Keratinocyte (primary cell): ENCODE data around the gene SDF4. TPM values are rescaled to one million over a fixed set of nuclear protein-coding genes. Genes with fewer than 3 reads are reported as not detected.

Experiments used
- DNase-seq: peaks from one replicate; pipeline ENCODE4 v3.0.0-alpha.2; 2011; ENCODE audit warnings: low read depth, missing footprints, low spot score
- FAIRE-seq: peaks from 2 replicates; lab custom pipeline; 2011; peaks lifted over from hg19 to GRCh38; lab: Jason Lieb, UNC
- H2AFZ ChIP-seq: 2 replicates; pipeline ENCODE4 v1.6.0; 2012; ENCODE audit warnings: low read length, control low read depth, inconsistent platforms; ENCODE audit not compliant: control insufficient read depth
- H3K27ac ChIP-seq: 2 replicates; pipeline ENCODE4 v1.5.1; 2011; ENCODE audit warnings: low read length; ENCODE audit not compliant: control insufficient read depth, insufficient read depth
- H3K27me3 ChIP-seq: 3 replicates; pipeline ENCODE4 v1.6.0; 2011; ENCODE audit warnings: low read length; ENCODE audit not compliant: control insufficient read depth, insufficient read depth; ENCODE audit errors: extremely low read depth
- H3K36me3 ChIP-seq, 2 experiments: 2 replicates in 1 of 2; 3 replicates in 1 of 2; pipeline ENCODE4 v1.5.1; 2011; ENCODE audit warnings: low read length in 2 of 2, mild to moderate bottlenecking in 1 of 2; ENCODE audit not compliant: control insufficient read depth in 2 of 2, insufficient read depth in 2 of 2; ENCODE audit errors: extremely low read depth in 1 of 2
- H3K4me1 ChIP-seq: 3 replicates; pipeline ENCODE4 v1.5.1; 2011; ENCODE audit warnings: low read length; ENCODE audit not compliant: control insufficient read depth, insufficient read depth; ENCODE audit errors: extremely low read depth
- H3K4me2 ChIP-seq: 3 replicates; pipeline ENCODE4 v1.6.0; 2011; ENCODE audit warnings: low read depth, low read length; ENCODE audit not compliant: control insufficient read depth, insufficient read depth; ENCODE audit errors: extremely low read depth
- H3K4me3 ChIP-seq, 3 experiments: fragments of 200-600 bp in 1 of 3; sonication (generic) in 1 of 3; 2 replicates in 2 of 3; 3 replicates in 1 of 3; pipeline ENCODE4 v1.5.1; 2011 to 2016; ENCODE audit warnings: low read length in 3 of 3, mild to moderate bottlenecking in 3 of 3, control low read depth in 2 of 3, inconsistent platforms in 1 of 3, low read depth in 1 of 3, mixed read lengths in 1 of 3, mixed run types in 1 of 3, moderate library complexity in 1 of 3; ENCODE audit not compliant: control insufficient read depth in 2 of 3, insufficient read depth in 2 of 3; ENCODE audit errors: extremely low read depth in 1 of 3
- H3K79me2 ChIP-seq: 2 replicates; pipeline ENCODE4 v1.6.0; 2012; ENCODE audit warnings: low read length; ENCODE audit not compliant: control insufficient read depth, insufficient read depth
- H3K9ac ChIP-seq: 3 replicates; pipeline ENCODE4 v1.6.0; 2011; ENCODE audit warnings: low read length; ENCODE audit not compliant: control insufficient read depth, insufficient read depth; ENCODE audit errors: extremely low read depth
- H3K9me1 ChIP-seq: 3 replicates; pipeline ENCODE4 v1.6.0; 2011; ENCODE audit warnings: low read length; ENCODE audit not compliant: control insufficient read depth, insufficient read depth; ENCODE audit errors: extremely low read depth
- H3K9me3 ChIP-seq: 2 replicates; pipeline ENCODE4 v1.5.1; 2012; ENCODE audit warnings: low read depth, low read length; ENCODE audit not compliant: control insufficient read depth
- H4K20me1 ChIP-seq: 3 replicates; pipeline ENCODE4 v1.6.0; 2011; ENCODE audit warnings: low read length; ENCODE audit not compliant: control insufficient read depth, insufficient read depth; ENCODE audit errors: extremely low read depth
- CTCF ChIP-seq, 3 experiments: IDR thresholded peaks in 1 of 3; conservative IDR thresholded peaks in 1 of 3; optimal IDR thresholded peaks in 1 of 3; 2 replicates in 2 of 3; 3 replicates in 1 of 3; pipeline versions ENCODE3 to v1.5.1; 2011; ENCODE audit warnings: low read length in 3 of 3, mild to moderate bottlenecking in 3 of 3, moderate library complexity in 2 of 3, control low read depth in 1 of 3, inconsistent platforms in 1 of 3; ENCODE audit not compliant: insufficient read depth in 2 of 3; ENCODE audit errors: extremely low read depth in 1 of 3
- EZH2 ChIP-seq: IDR thresholded peaks from one replicate; pipeline ENCODE4 v1.6.1; 2012; ENCODE audit warnings: inconsistent platforms, mild to moderate bottlenecking, low read length, moderate library complexity
- dilution Hi-C: fragments of 300-500 bp; cut with MboI; formaldehyde crosslinking; loops from one replicate; pipeline ENCODE4 v1.7.0; 2020; ENCODE audit warnings: low sequenced_read_pairs; ENCODE audit not compliant: extremely low pct_ligation_motif_present
- polyA plus RNA-seq, 5 experiments: library from polyadenylated mRNA; depleted of rRNA in 3 of 5; stranded (reverse) in 3 of 5; stranded (forward) in 1 of 5; unstranded in 1 of 5; fragments of >200 nt; gene quantifications; 1 replicate in 1 of 5; 2 replicates in 3 of 5; 3 replicates in 1 of 5; pipeline versions ENCODE4 v1.2.1 to v1.2.3, GENCODE V29; 2011 to 2012; ENCODE audit warnings: missing spikeins in 2 of 5, low read depth in 1 of 5, low replicate concordance in 1 of 5

SDF4 gene
- polyA plus RNA-seq, 1 donor (not counting 4 experiments of a cell fraction or from before 2014, with no cell fraction given), result 66.3 TPM

- Histone ChIP-seq H3K4me3 (no peak overlapping the region), H4K20me1 (peaks cover 21% of the 10 kb centered on the region), H3K27ac (peak overlapping the region; percentile 47), H2AFZ (no peak overlapping the region), H3K4me1 (peaks cover 31% of the 10 kb centered on the region), H3K9me1 (peaks cover 7% of the 10 kb centered on the region), H3K9ac (peak overlapping the region; percentile 37), H3K79me2 (peaks cover 65% of the 10 kb centered on the region), H3K9me3 (no peaks in the 10 kb centered on the region), H3K27me3 (no peaks in the 10 kb centered on the region), H3K36me3 (peaks cover 15 to 16% of the 10 kb centered on the region in 2 experiments), H3K4me2 (peak overlapping the region; percentile 54)
- no peak for FAIRE-seq
- TF ChIP-seq CTCF (optimal IDR thresholded peaks at IDR 0.05 in 1 of 3, IDR thresholded peaks at IDR 0.05 in 1 of 3, conservative IDR thresholded peaks at IDR 0.05 in 1 of 3; ENCODE audit: extremely low read depth in 1 of 3, insufficient read depth in 2 of 3, low read length in 3 of 3), result no peak
- TF ChIP-seq EZH2, result no peak
- DNase-seq, result no peak
- dilution Hi-C loops, result no loop called here
These were observed 39.0 kb upstream of the SDF4 start for GRCh38 chr1:1270813-1271212.

- no peak for TF ChIP-seq EZH2
- no peak for TF ChIP-seq CTCF (optimal IDR thresholded peaks at IDR 0.05 in 1 of 3, IDR thresholded peaks at IDR 0.05 in 1 of 3, conservative IDR thresholded peaks at IDR 0.05 in 1 of 3; ENCODE audit: extremely low read depth in 1 of 3, insufficient read depth in 2 of 3, low read length in 3 of 3)
- Histone ChIP-seq H3K36me3 (peaks cover 22 to 27% of the 10 kb centered on the region in 2 experiments), H3K27ac (no peak overlapping the region), H3K9me3 (no peaks in the 10 kb centered on the region), H3K4me3 (no peak overlapping the region), H3K4me2 (no peak overlapping the region), H3K9ac (no peak overlapping the region), H3K27me3 (no peaks in the 10 kb centered on the region), H3K4me1 (peaks cover 31% of the 10 kb centered on the region), H3K79me2 (peaks cover 70% of the 10 kb centered on the region), H4K20me1 (peaks cover 24% of the 10 kb centered on the region), H2AFZ (no peak overlapping the region), H3K9me1 (peaks cover 7% of the 10 kb centered on the region)
- DNase-seq (no peak), FAIRE-seq (no peak)
- dilution Hi-C loops, result no loop called here
These were observed 36.5 kb upstream of the SDF4 start for GRCh38 chr1:1268284-1268682.
